CD4-positive, CD25-positive, alpha-beta regulatory T cell (primary cell): ENCODE measurements around the gene STK11IP. TPM values are rescaled to one million over a fixed set of nuclear protein-coding genes. Genes with fewer than 3 reads are reported as not detected.

Source experiments
- ATAC-seq, 2 donors: fragments of 150-1000 bp; cut with Tn5 transposase; one replicate each; pipeline ENCODE4 v1.10.0; 2021; ENCODE audit warnings: low read depth in 2 of 2, moderate number of reproducible peaks in 2 of 2, moderate library complexity in 1 of 2
- DNase-seq, 3 donors: peaks; one replicate each; pipeline versions ENCODE4 v3.0.0 to v3.0.0-alpha.2; 2012 to 2022; ENCODE audit warnings: mixed read lengths in 1 of 3
- H3K27ac ChIP-seq: one replicate; pipeline ENCODE4 v1.7.0; 2013; ENCODE audit warnings: mild to moderate bottlenecking, low read length; ENCODE audit not compliant: insufficient read depth, poor library complexity, severe bottlenecking
- H3K27me3 ChIP-seq: one replicate; pipeline ENCODE4 v1.7.0; 2013; ENCODE audit warnings: low read length; ENCODE audit not compliant: control insufficient read depth, insufficient read depth
- H3K36me3 ChIP-seq: one replicate; pipeline ENCODE4 v1.7.0; 2013; ENCODE audit warnings: mild to moderate bottlenecking, low read length, moderate library complexity; ENCODE audit not compliant: control insufficient read depth, insufficient read depth
- H3K4me1 ChIP-seq: 2 replicates; pipeline ENCODE4 v1.7.0; 2013; ENCODE audit warnings: mild to moderate bottlenecking, low read length; ENCODE audit not compliant: insufficient read depth, control insufficient read depth, poor library complexity, severe bottlenecking
- H3K4me3 ChIP-seq: one replicate; pipeline ENCODE4 v1.7.0; 2013; ENCODE audit warnings: low read depth, mild to moderate bottlenecking, low read length, moderate library complexity
- H3K9me3 ChIP-seq, 2 experiments: 1 replicate in 1 of 2; 2 replicates in 1 of 2; pipeline ENCODE4 v1.7.0; 2013; ENCODE audit warnings: low read length in 2 of 2, mild to moderate bottlenecking in 1 of 2, moderate library complexity in 1 of 2; ENCODE audit not compliant: control insufficient read depth in 2 of 2
- H3K27ac Mint-ChIP-seq, 3 donors: one replicate each; pipeline ENCODE4 v1.8.0; 2020 to 2022; ENCODE audit warnings: mild to moderate bottlenecking in 3 of 3, mixed read lengths in 3 of 3, moderate library complexity in 2 of 3
- H3K27me3 Mint-ChIP-seq: one replicate; pipeline ENCODE4 v1.8.0; 2022; ENCODE audit warnings: mild to moderate bottlenecking, mixed read lengths
- H3K36me3 Mint-ChIP-seq: one replicate; pipeline ENCODE4 v1.8.0; 2020; ENCODE audit warnings: mixed read lengths
- H3K4me1 Mint-ChIP-seq, 4 donors: one replicate each; pipeline ENCODE4 v1.8.0; 2020 to 2022; ENCODE audit warnings: mixed read lengths in 4 of 4, mild to moderate bottlenecking in 1 of 4
- H3K4me3 Mint-ChIP-seq, 4 donors: one replicate each; pipeline ENCODE4 v1.8.0; 2020 to 2022; ENCODE audit warnings: mild to moderate bottlenecking in 4 of 4, mixed read lengths in 4 of 4, moderate library complexity in 3 of 4
- H3K9me3 Mint-ChIP-seq, 7 donors: one replicate each; pipeline ENCODE4 v1.8.0; 2020 to 2022; ENCODE audit warnings: mixed read lengths in 7 of 7, mild to moderate bottlenecking in 3 of 7, moderate library complexity in 2 of 7
- polyA plus RNA-seq, 4 donors: library from polyadenylated mRNA; unstranded; fragments of 300-500 nt; fragmentation: Illumina TruSeq; gene quantifications; one replicate each; pipeline ENCODE4 v1.2.3, GENCODE V29; 2021
- total RNA-seq: library from RNA; stranded (reverse); gene quantifications from one replicate; pipeline ENCODE4 v1.2.3, GENCODE V29; 2022

STK11IP gene
- total and polyA plus RNA-seq, 5 donors from 2014 or later: 6.8 to 45.7 (median 8.7) TPM

DNA sequence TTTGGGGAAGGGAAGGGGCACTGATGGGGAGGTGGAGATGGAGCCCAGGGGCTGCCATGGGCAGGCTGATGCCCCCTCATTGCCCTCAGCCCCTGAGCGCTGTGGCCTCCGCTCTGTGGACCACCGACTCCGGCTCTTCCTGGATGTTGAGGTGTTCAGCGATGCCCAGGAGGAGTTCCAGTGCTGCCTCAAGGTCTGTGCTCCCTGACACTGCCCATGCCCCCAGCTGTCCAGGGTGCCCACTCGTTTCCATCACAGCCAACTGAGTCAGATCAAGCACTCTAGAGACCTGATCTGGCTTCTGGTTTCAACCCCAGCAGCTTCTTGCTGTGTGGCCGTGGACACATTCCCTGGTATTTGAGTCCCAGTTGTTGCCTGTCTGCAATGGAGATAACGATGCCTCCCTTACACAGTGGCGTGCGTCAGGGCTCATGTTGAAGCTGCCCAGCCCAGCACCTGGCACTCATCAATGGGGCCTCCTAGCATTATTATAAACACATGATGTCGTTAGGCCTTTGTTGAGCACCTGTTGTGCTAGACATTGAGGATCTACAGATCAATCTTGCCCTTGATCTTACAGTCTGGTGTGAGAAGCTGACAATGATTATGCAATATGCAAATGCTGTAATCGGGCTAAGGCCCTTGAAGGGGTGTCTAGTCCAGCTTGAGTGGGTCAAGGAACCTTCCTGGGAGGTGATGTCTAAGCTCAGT lies 14.4 kb downstream of the STK11IP start:
- peaks cover 0 to 15% (median 6%) of the 10 kb centered on the region in 4 donors for H3K4me1 Mint-ChIP-seq
- Histone ChIP-seq H3K4me3 (no peak overlapping the region), H3K27me3 (no peaks in the 10 kb centered on the region), H3K9me3 (no peaks in the 10 kb centered on the region), H3K36me3 (peaks cover 27% of the 10 kb centered on the region), H3K27ac (no peak overlapping the region), H3K4me1 (no peaks in the 10 kb centered on the region)
- DNase-seq (no peak), ATAC-seq (no peak)
- H3K9me3 Mint-ChIP-seq: no peaks in the 10 kb centered on the region
- H3K4me3 Mint-ChIP-seq: no peak overlapping the region
- H3K27ac Mint-ChIP-seq: peak overlapping the region; percentile 46 to 92 (median 70)
- no peaks in the 10 kb centered on the region for H3K27me3 Mint-ChIP-seq
- H3K36me3 Mint-ChIP-seq: peaks cover 42% of the 10 kb centered on the region

DNA sequence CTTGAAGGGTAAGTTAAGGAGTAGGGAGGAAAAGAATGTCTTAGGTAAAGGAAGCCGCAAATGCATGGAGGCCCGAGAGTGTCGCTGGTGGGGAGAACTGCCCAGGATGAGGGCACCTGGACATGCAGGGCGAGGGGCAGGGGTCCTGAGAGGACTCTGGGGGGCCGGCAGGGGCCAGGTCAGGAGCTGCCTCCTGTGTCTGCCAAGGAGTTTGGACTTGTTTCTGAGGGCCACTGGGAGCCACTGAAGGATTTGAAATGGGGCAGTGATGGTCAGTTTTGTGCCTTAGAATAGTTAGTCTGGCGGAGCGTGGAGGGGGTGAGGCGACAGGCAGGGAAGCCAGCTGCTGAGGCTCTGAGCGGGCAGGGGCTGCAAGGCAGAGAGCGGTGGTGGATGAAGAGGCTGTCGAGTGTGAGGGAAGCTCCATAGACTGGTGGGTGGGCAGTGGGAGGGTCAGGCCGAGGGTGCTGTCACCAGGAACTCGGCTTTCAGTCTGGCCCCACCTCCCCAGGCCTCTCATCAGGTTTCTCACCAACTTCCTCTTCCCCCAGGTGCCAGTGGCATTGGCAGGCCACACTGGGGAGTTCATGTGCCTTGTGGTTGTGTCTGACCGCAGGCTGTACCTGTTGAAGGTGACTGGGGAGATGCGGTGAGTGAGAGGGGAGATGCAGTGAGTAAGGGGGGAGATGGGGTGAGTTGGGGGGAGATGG lies 15.1 kb downstream of the STK11IP start:
- Mint-ChIP-seq H3K27me3 (no peaks in the 10 kb centered on the region), H3K4me1 (peaks cover 0 to 15% (median 6%) of the 10 kb centered on the region in 4 donors), H3K4me3 (no peak overlapping the region), H3K9me3 (no peaks in the 10 kb centered on the region), H3K27ac (peak overlapping the region; percentile 46 to 92 (median 70)), H3K36me3 (peaks cover 35% of the 10 kb centered on the region)
- H3K4me1 ChIP-seq: no peaks in the 10 kb centered on the region
- H3K27ac ChIP-seq: no peak overlapping the region
- H3K4me3 ChIP-seq: no peak overlapping the region
- H3K36me3 ChIP-seq: peaks cover 23% of the 10 kb centered on the region
- DNase-seq: peak in 1 of 3 donors; percentile 39
- peak in 1 of 2 donors; percentile 19 for ATAC-seq
- H3K9me3 ChIP-seq: no peaks in the 10 kb centered on the region
- H3K27me3 ChIP-seq: no peaks in the 10 kb centered on the region

- Mint-ChIP-seq H3K27me3 (no peaks in the 10 kb centered on the region), H3K4me1 (peaks cover 0 to 15% (median 6%) of the 10 kb centered on the region in 4 donors), H3K36me3 (peaks cover 34% of the 10 kb centered on the region), H3K9me3 (no peaks in the 10 kb centered on the region), H3K27ac (no peak overlapping the region), H3K4me3 (no peak overlapping the region)
- no peak for ATAC-seq
- H3K9me3 ChIP-seq: no peaks in the 10 kb centered on the region
- peaks cover 20% of the 10 kb centered on the region for H3K36me3 ChIP-seq
- H3K4me3 ChIP-seq: no peak overlapping the region
- no peak for DNase-seq
- H3K4me1 ChIP-seq: no peaks in the 10 kb centered on the region
- no peaks in the 10 kb centered on the region for H3K27me3 ChIP-seq
- no peak overlapping the region for H3K27ac ChIP-seq
Measured at GRCh38 chr2:219613461-219614070, 15.9 kb downstream of the STK11IP start.

DNA sequence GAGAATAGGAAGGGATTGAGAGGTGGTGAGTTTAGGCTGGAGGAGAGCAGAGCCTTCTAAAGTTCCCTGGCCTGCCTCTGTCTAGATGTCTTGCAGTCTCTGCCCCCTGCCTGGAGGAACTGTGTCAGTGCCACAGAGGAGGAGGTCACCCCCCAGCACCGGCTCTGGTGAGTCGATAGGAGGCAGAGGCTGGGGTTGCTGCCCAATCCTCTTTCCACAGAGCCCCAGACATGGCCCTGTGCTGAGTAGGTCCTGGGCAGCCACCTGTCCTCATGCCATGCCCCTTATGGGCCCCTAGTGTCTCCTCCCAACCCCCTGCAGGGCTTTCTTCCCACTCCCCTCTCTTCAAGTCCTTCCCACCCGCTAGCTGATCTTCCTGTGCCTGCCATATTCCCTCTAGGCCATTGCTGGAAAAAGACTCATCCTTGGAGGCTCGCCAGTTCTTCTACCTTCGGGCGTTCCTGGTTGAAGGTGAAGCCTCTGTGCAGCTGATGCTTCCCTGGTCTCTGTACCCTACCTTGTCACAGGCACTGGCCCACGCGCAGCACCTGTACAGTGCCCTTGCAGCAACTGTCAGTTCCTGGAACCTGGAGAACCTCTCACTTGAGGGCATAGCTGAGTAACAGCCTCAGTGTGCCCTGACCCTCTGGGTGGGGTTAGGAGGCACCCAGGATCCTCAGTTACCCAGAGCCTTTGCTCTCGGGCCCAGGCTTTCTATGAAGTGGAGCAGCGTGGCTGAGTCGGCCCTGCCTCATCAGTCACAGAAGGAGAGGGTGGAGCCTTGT lies 16.6 kb downstream of the STK11IP start:
- Mint-ChIP-seq H3K9me3 (no peaks in the 10 kb centered on the region), H3K4me3 (no peak overlapping the region), H3K27ac (peak overlapping the region in 1 of 3 donors; percentile 92), H3K4me1 (peaks cover 0 to 15% (median 6%) of the 10 kb centered on the region in 4 donors), H3K36me3 (peaks cover 34% of the 10 kb centered on the region), H3K27me3 (no peaks in the 10 kb centered on the region)
- peaks cover 20% of the 10 kb centered on the region for H3K36me3 ChIP-seq
- ATAC-seq: no peak
- no peak overlapping the region for H3K4me3 ChIP-seq
- H3K4me1 ChIP-seq: no peaks in the 10 kb centered on the region
- no peaks in the 10 kb centered on the region for H3K9me3 ChIP-seq
- DNase-seq: no peak
- H3K27me3 ChIP-seq: no peaks in the 10 kb centered on the region
- no peak overlapping the region for H3K27ac ChIP-seq

- H3K27me3 ChIP-seq: no peaks in the 10 kb centered on the region
- ATAC-seq (no peak), DNase-seq (no peak)
- H3K9me3 Mint-ChIP-seq: no peaks in the 10 kb centered on the region
- H3K4me3 Mint-ChIP-seq: peak overlapping the region in 2 of 4 donors; percentile 11 to 36
- no peak overlapping the region for H3K27ac ChIP-seq
- H3K9me3 ChIP-seq: no peaks in the 10 kb centered on the region
- H3K4me1 ChIP-seq: no peaks in the 10 kb centered on the region
- peak overlapping the region in 1 of 3 donors; percentile 62 for H3K27ac Mint-ChIP-seq
- peaks cover 29% of the 10 kb centered on the region for H3K36me3 Mint-ChIP-seq
- H3K4me1 Mint-ChIP-seq: peaks cover 0 to 15% (median 6%) of the 10 kb centered on the region in 4 donors
- H3K36me3 ChIP-seq: peaks cover 18% of the 10 kb centered on the region
- no peak overlapping the region for H3K4me3 ChIP-seq
- no peaks in the 10 kb centered on the region for H3K27me3 Mint-ChIP-seq
Measured at GRCh38 chr2:219615036-219615435, 17.4 kb downstream of the STK11IP start.

GRCh38 chr2:219615894-219616293 lies 18.2 kb downstream of the STK11IP start:
- no peaks in the 10 kb centered on the region for H3K27me3 ChIP-seq
- no peaks in the 10 kb centered on the region for H3K4me1 ChIP-seq
- Mint-ChIP-seq H3K27ac (no peak overlapping the region), H3K4me1 (peaks cover 0 to 15% (median 6%) of the 10 kb centered on the region in 4 donors), H3K36me3 (peaks cover 25% of the 10 kb centered on the region), H3K4me3 (no peak overlapping the region), H3K9me3 (no peaks in the 10 kb centered on the region), H3K27me3 (peaks cover 5% of the 10 kb centered on the region)
- no peak for ATAC-seq
- no peak overlapping the region for H3K4me3 ChIP-seq
- no peak overlapping the region for H3K27ac ChIP-seq
- no peak for DNase-seq
- H3K36me3 ChIP-seq: peaks cover 16% of the 10 kb centered on the region
- no peaks in the 10 kb centered on the region for H3K9me3 ChIP-seq

DNA sequence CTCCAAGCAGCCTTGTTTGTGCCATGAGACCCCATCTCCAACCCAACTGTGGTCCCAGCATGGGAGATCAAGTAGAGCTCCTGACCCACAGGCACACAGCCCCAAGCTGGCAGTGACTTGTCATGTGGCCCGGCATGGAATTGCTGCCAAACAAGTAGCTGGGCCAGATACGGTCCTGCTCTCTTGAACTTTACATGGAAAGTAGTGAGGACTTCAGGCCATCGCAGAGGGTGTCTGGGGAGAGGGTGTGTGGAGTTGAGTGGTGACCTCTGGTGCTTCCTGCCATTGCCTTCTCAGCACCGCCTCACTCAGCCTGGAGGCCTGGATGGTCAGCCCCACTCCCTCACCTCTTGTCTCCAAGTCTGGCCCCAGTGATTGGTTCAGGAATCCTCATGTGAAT lies 18.9 kb downstream of the STK11IP start:
- H3K9me3 Mint-ChIP-seq: no peaks in the 10 kb centered on the region
- no peak overlapping the region for H3K4me3 ChIP-seq

More for the DNA sequence above, 18.9 kb downstream of the STK11IP start:
- H3K36me3 ChIP-seq: peaks cover 15% of the 10 kb centered on the region
- H3K27ac Mint-ChIP-seq: peak overlapping the region in 1 of 3 donors; percentile 43
- no peaks in the 10 kb centered on the region for H3K9me3 ChIP-seq
- no peaks in the 10 kb centered on the region for H3K27me3 ChIP-seq
- H3K4me1 Mint-ChIP-seq: peaks cover 0 to 12% (median 6%) of the 10 kb centered on the region in 4 donors
- H3K36me3 Mint-ChIP-seq: peaks cover 19% of the 10 kb centered on the region
- H3K4me3 Mint-ChIP-seq: no peak overlapping the region
- H3K27me3 Mint-ChIP-seq: peaks cover 5% of the 10 kb centered on the region
- no peaks in the 10 kb centered on the region for H3K4me1 ChIP-seq
- no peak for ATAC-seq
- H3K27ac ChIP-seq: no peak overlapping the region
- DNase-seq: no peak
